ENCODE results near the gene NDST3. TPM values are rescaled to one million over a fixed set of nuclear protein-coding genes. Genes with fewer than 3 reads are reported as not detected.

Gene NDST3
- total RNA-seq, 1 experiment from 2014 or later, result not detected

GRCh38 chr4:118215826-118216225 lies 181.5 kb downstream of the NDST3 start:
- Histone ChIP-seq H3K27me3 (ENCODE audit: control insufficient read depth, insufficient read depth, low read length) (no peaks in the 10 kb centered on the region), H3K4me1 (ENCODE audit: control insufficient read depth, insufficient read depth, low read length) (no peaks in the 10 kb centered on the region), H3K36me3 (ENCODE audit: control insufficient read depth, insufficient read depth, low read length) (no peaks in the 10 kb centered on the region), H3K9me3 (ENCODE audit: control insufficient read depth, insufficient read depth, low read depth, low read length) (no peaks in the 10 kb centered on the region), H3K27ac (ENCODE audit: low read length) (no peak overlapping the region), H3K4me3 (ENCODE audit: low read depth in 2 of 2, low read length in 2 of 2) (no peak overlapping the region)
- intact Hi-C loops (cut with micrococcal nuclease; ENCODE audit: unreplicated experiment), result no loop called here
- BruUV-seq (replicated peaks), result no TSS peak
- DNase-seq (ENCODE audit: low read depth, low spot score) (no peak), ATAC-seq (no peak)
- TF ChIP-seq, protein P1, sequence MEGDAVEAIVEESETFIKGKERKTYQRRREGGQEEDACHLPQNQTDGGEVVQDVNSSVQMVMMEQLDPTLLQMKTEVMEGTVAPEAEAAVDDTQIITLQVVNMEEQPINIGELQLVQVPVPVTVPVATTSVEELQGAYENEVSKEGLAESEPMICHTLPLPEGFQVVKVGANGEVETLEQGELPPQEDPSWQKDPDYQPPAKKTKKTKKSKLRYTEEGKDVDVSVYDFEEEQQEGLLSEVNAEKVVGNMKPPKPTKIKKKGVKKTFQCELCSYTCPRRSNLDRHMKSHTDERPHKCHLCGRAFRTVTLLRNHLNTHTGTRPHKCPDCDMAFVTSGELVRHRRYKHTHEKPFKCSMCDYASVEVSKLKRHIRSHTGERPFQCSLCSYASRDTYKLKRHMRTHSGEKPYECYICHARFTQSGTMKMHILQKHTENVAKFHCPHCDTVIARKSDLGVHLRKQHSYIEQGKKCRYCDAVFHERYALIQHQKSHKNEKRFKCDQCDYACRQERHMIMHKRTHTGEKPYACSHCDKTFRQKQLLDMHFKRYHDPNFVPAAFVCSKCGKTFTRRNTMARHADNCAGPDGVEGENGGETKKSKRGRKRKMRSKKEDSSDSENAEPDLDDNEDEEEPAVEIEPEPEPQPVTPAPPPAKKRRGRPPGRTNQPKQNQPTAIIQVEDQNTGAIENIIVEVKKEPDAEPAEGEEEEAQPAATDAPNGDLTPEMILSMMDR (IDR thresholded peaks at IDR 0.05), result no peak
- TF ChIP-seq REST (IDR thresholded peaks at IDR 0.05; ENCODE audit: insufficient read depth in 1 of 2, low read depth in 2 of 2, low read length in 1 of 2) (no peak), POLR2AphosphoS5 (IDR thresholded peaks at IDR 0.05; ENCODE audit: low read depth, low read length) (no peak), TCF7L2 (IDR thresholded peaks at IDR 0.05; ENCODE audit: low read depth, low read length) (no peak), SIN3A (IDR thresholded peaks at IDR 0.05; ENCODE audit: borderline replicate concordance, insufficient read depth, low read depth, low read length) (no peak)
- in situ Hi-C loops (cut with HindIII; ENCODE audit: low pct_unique_long_range_greater_than_20kb, low sequenced_read_pairs), result no loop called here
- ChIA-PET CTCF (no interaction called here), POLR2A (no interaction called here)

- H3K4me3 ChIP-seq (ENCODE audit: low read depth in 2 of 2, low read length in 2 of 2), result no peak overlapping the region
- ChIA-PET CTCF (no interaction called here), POLR2A (no interaction called here)
- H3K4me1 ChIP-seq (ENCODE audit: control insufficient read depth, insufficient read depth, low read length), result no peaks in the 10 kb centered on the region
- no peak overlapping the region for H3K27ac ChIP-seq (ENCODE audit: low read length)
- no peaks in the 10 kb centered on the region for H3K9me3 ChIP-seq (ENCODE audit: control insufficient read depth, insufficient read depth, low read depth, low read length)
- H3K27me3 ChIP-seq (ENCODE audit: control insufficient read depth, insufficient read depth, low read length), result no peaks in the 10 kb centered on the region
- in situ Hi-C loops (cut with HindIII; ENCODE audit: low pct_unique_long_range_greater_than_20kb, low sequenced_read_pairs) (no loop called here), intact Hi-C loops (cut with micrococcal nuclease; ENCODE audit: unreplicated experiment) (loop anchor here (5.0 to 10.0 kb wide), 2 partner anchors 147 to 1089 kb away; no protein-coding TSS in a partner anchor)
- ATAC-seq (no peak), DNase-seq (ENCODE audit: low read depth, low spot score) (no peak)
- no peaks in the 10 kb centered on the region for H3K36me3 ChIP-seq (ENCODE audit: control insufficient read depth, insufficient read depth, low read length)
- TF ChIP-seq, protein P1 (IDR thresholded peaks at IDR 0.05), result no peak
- TF ChIP-seq POLR2AphosphoS5 (IDR thresholded peaks at IDR 0.05; ENCODE audit: low read depth, low read length), result no peak
- no peak for TF ChIP-seq SIN3A (IDR thresholded peaks at IDR 0.05; ENCODE audit: borderline replicate concordance, insufficient read depth, low read depth, low read length)
- TF ChIP-seq REST (IDR thresholded peaks at IDR 0.05; ENCODE audit: insufficient read depth in 1 of 2, low read depth in 2 of 2, low read length in 1 of 2), result no peak
- no peak for TF ChIP-seq TCF7L2 (IDR thresholded peaks at IDR 0.05; ENCODE audit: low read depth, low read length)
- no TSS peak for BruUV-seq (replicated peaks)
Measured at GRCh38 chr4:118221227-118221800, 187.0 kb downstream of the NDST3 start.

Measured in Panc1 (cell line).